GOT3 (cell line): Measurements from ENCODE around the gene FARSB.

Experiments
- DNase-seq: peaks from one replicate; lab custom pipeline; 2025; ENCODE audit warnings: mixed read lengths; lab: John Stamatoyannopoulos, UW

Gene FARSB

GRCh38 chr2:222548992-222549391 is 106.9 kb downstream of the FARSB start:
- no peak for DNase-seq

- DNase-seq = no peak
Observed at GRCh38 chr2:222547083-222547482, 108.8 kb downstream of the FARSB start.

- DNase-seq = no peak
Observed at GRCh38 chr2:222545823-222546795, 109.8 kb downstream of the FARSB start.

GRCh38 chr2:222544661-222545060 is 111.2 kb downstream of the FARSB start:
- DNase-seq = no peak

GRCh38 chr2:222538535-222538934 is 117.4 kb downstream of the FARSB start:
- no peak for DNase-seq

GRCh38 chr2:222535477-222535876 is 120.4 kb downstream of the FARSB start:
- no peak for DNase-seq

- no peak for DNase-seq
Observed at GRCh38 chr2:222532315-222532714, 123.6 kb downstream of the FARSB start.

- no peak for DNase-seq
Observed at GRCh38 chr2:222526480-222527277, 129.2 kb downstream of the FARSB start.

- DNase-seq = no peak
Observed at GRCh38 chr2:222525811-222526210, 130.1 kb downstream of the FARSB start.

- no peak for DNase-seq
Observed at GRCh38 chr2:222523783-222524544, 131.9 kb downstream of the FARSB start.

GRCh38 chr2:222522082-222522481 is 133.8 kb downstream of the FARSB start:
- no peak for DNase-seq

GRCh38 chr2:222521099-222521498 is 134.8 kb downstream of the FARSB start:
- DNase-seq = no peak
